Astrocyte (in vitro differentiated cells and primary cell): ENCODE measurements around the gene TEDC2.

Source experiments
- EZH2 ChIP-seq: IDR thresholded peaks from 2 replicates; pipeline ENCODE4 v1.6.1; 2012; ENCODE audit warnings: mild to moderate bottlenecking, low read length, inconsistent platforms; ENCODE audit not compliant: insufficient read depth
- TF ChIP-seq, protein P1 (sequence below): IDR thresholded peaks from 2 replicates; pipeline ENCODE4 v1.5.1; 2011; ENCODE audit warnings: low read depth, mild to moderate bottlenecking, inconsistent platforms, low read length, moderate library complexity; ENCODE audit not compliant: insufficient read depth

GRCh38 chr16:2499890-2500429 lies 40.1 kb downstream of the TEDC2 start:
- TF ChIP-seq, protein P1, sequence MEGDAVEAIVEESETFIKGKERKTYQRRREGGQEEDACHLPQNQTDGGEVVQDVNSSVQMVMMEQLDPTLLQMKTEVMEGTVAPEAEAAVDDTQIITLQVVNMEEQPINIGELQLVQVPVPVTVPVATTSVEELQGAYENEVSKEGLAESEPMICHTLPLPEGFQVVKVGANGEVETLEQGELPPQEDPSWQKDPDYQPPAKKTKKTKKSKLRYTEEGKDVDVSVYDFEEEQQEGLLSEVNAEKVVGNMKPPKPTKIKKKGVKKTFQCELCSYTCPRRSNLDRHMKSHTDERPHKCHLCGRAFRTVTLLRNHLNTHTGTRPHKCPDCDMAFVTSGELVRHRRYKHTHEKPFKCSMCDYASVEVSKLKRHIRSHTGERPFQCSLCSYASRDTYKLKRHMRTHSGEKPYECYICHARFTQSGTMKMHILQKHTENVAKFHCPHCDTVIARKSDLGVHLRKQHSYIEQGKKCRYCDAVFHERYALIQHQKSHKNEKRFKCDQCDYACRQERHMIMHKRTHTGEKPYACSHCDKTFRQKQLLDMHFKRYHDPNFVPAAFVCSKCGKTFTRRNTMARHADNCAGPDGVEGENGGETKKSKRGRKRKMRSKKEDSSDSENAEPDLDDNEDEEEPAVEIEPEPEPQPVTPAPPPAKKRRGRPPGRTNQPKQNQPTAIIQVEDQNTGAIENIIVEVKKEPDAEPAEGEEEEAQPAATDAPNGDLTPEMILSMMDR: no peak
- TF ChIP-seq EZH2: no peak
